ENCODE results near the gene WHAMM.
"Not testable (repeated sequence)": the region's sequence is repeated elsewhere in the genome, so short reads cannot be mapped to it uniquely, and the experiment has no call there.

Gene WHAMM

DNA sequence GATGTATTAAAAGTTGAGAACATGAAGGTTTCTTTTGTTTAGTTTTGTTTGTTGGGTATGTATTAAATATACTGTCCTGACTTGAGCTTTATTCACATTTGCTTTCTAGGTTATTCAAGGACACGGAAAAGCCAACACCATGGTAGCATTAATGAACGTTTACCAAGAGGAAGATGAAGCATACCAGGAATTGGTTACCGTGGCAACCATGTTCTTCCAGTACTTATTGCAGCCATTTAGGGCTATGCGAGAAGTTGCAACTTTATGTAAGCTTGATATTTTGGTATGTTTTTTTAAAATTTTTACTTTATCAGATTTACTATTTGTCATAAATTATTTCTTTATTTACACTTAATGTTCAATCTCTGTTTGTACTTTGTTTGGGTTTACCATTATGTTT is 3.6 kb downstream of the WHAMM start:
- Mint-ChIP-seq H3K4me1 (ENCODE audit: low read depth) (peaks cover 60% of the 10 kb centered on the region), H3K36me3 (peaks cover 20% of the 10 kb centered on the region), H3K27me3 (no peaks in the 10 kb centered on the region), H3K27ac (peak overlapping the region; percentile 80), H3K4me3 (peak overlapping the region; percentile 96), H3K9me3 (ENCODE audit: low read depth) (no peaks in the 10 kb centered on the region)

DNA sequence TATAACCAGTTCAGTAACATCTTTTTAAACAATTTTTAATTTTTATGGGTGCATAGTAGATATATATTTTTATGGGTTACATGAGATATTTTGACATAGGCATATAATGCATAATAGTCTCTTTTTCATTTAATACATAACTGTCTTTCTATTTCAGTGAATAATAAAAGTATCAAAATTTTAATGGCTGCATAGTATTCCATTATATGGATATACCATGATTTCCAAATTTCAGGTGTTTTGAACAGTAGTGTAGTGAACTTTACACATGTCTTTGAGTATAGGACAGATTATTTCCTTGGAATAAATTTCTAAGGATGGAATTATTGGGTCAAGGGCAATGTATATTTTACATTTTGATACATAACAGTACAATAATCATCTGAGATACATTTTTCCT is 10.7 kb downstream of the WHAMM start:
- Mint-ChIP-seq H3K27ac (no peak overlapping the region), H3K36me3 (peaks cover 24% of the 10 kb centered on the region), H3K27me3 (no peaks in the 10 kb centered on the region)

DNA sequence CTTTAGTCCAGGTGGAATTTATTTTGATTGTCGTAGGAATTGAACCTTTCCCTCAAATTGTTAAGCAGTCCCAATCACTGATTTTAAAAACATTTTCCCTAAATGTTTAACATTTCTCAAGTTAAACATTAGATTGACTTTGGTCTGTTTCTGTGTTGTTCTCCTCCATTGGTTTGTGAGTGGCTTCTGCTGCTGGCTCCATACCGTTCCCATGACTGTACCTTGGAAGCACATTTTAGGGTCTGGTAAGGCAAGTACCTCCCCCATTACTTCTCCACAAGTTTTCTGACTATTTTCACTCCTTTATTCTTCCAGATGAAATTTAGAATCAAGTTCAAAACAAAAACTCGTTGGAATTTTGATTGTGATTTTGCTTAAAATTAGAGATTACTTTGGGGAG is 12.0 kb downstream of the WHAMM start:
- not testable (repeated sequence) for H3K27ac Mint-ChIP-seq; H3K27me3 Mint-ChIP-seq; H3K9me3 Mint-ChIP-seq (ENCODE audit: low read depth); H3K4me3 Mint-ChIP-seq
- Mint-ChIP-seq H3K36me3 (peaks cover 20% of the 10 kb centered on the region), H3K4me1 (ENCODE audit: low read depth) (peaks cover 13% of the 10 kb centered on the region)

More for the DNA sequence above, 10.7 kb downstream of the WHAMM start:
- Mint-ChIP-seq H3K9me3 (ENCODE audit: low read depth) (no peaks in the 10 kb centered on the region), H3K4me3 (no peak overlapping the region), H3K4me1 (ENCODE audit: low read depth) (peaks cover 22% of the 10 kb centered on the region)

DNA sequence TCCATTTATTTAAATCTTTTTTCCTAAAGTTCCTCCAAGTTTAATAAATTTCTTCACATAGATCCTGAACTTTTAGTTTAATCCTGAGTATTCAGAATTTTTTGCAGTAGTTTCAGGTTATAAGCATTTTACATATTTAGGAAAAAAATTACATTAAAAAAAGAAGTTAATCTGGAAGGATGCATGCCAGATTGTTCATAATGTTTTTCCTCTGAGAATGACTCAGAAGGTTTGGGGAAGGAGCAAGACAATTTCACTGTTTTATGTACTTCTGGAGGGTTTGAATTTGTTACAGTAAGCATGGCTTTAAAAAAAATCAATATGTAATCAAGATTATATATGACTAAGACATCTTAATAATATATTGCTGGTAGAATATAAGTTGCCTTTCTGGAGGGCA is 12.4 kb downstream of the WHAMM start:
- H3K27ac Mint-ChIP-seq; H3K9me3 Mint-ChIP-seq (ENCODE audit: low read depth); H3K27me3 Mint-ChIP-seq; H3K4me3 Mint-ChIP-seq: not testable (repeated sequence)
- Mint-ChIP-seq H3K4me1 (ENCODE audit: low read depth) (peaks cover 11% of the 10 kb centered on the region), H3K36me3 (peaks cover 16% of the 10 kb centered on the region)

DNA sequence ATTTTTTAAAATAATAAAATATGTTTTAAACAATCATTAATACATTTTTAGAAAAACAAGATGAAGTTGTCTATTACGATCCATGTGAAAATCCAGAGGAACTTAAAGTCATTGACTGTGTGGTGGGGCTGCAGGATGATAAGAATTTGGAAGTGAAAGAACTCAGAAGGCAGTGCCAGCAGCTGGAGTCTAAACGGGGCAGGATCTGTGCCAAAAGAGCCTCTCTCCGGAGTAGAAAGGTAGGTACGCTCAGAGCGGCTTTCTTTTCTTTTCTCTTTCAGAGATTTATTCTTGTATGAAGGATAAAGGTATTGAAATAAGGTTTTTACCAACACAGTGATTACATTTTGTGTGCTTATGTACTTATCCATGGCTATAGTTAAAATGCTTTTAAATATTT is 13.6 kb downstream of the WHAMM start:
- H3K27ac Mint-ChIP-seq, result no peak overlapping the region
- peaks cover 16% of the 10 kb centered on the region for H3K36me3 Mint-ChIP-seq
- no peaks in the 10 kb centered on the region for H3K27me3 Mint-ChIP-seq
- H3K4me1 Mint-ChIP-seq (ENCODE audit: low read depth), result peaks cover 6% of the 10 kb centered on the region
- no peaks in the 10 kb centered on the region for H3K9me3 Mint-ChIP-seq (ENCODE audit: low read depth)
- no peak overlapping the region for H3K4me3 Mint-ChIP-seq

DNA sequence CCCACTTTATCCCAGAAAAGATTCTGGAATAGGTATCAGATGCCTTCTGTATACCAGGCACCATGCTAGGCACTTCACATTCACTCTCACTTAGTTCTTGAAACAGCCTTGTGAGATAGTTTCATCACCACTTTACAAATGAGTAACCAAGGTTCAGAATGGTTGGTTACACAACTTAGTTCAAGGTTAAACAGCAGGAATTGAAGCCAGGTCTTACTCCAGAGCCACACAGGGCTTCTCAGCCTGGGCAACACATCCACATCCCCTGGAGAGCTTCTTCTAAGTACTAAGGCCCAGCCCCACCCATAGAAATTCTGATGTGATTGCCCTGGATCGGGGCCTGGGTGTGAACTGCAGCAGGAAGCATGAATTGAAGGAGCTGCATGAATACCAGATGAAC is 18.6 kb downstream of the WHAMM start:
- Mint-ChIP-seq H3K4me3 (no peak overlapping the region), H3K27ac (no peak overlapping the region), H3K9me3 (ENCODE audit: low read depth) (no peaks in the 10 kb centered on the region), H3K27me3 (no peaks in the 10 kb centered on the region), H3K4me1 (ENCODE audit: low read depth) (peaks cover 26% of the 10 kb centered on the region), H3K36me3 (peaks cover 19% of the 10 kb centered on the region)

DNA sequence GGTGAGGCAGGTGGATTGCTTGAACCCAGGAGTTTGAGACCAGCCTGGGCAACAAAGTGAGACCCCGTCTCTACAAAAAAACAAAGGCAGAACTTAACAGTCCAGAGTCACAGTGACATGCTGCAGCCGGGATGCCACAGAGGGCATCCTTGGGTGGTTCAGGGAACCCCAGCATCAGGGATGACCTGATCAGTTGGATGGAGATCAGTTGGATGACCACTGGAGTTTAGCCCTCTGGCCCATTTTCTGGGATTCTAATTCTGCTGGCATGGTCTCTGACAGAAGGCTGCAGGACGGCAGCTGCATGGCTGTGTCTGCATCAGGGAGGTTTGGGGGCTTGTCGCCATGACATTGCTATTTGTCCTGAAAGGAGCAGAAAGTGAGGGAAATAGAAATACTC is 19.8 kb downstream of the WHAMM start:
- Mint-ChIP-seq H3K27ac (no peak overlapping the region), H3K9me3 (ENCODE audit: low read depth) (no peaks in the 10 kb centered on the region), H3K4me3 (no peak overlapping the region), H3K4me1 (ENCODE audit: low read depth) (peaks cover 29% of the 10 kb centered on the region), H3K36me3 (peaks cover 22% of the 10 kb centered on the region), H3K27me3 (no peaks in the 10 kb centered on the region)

DNA sequence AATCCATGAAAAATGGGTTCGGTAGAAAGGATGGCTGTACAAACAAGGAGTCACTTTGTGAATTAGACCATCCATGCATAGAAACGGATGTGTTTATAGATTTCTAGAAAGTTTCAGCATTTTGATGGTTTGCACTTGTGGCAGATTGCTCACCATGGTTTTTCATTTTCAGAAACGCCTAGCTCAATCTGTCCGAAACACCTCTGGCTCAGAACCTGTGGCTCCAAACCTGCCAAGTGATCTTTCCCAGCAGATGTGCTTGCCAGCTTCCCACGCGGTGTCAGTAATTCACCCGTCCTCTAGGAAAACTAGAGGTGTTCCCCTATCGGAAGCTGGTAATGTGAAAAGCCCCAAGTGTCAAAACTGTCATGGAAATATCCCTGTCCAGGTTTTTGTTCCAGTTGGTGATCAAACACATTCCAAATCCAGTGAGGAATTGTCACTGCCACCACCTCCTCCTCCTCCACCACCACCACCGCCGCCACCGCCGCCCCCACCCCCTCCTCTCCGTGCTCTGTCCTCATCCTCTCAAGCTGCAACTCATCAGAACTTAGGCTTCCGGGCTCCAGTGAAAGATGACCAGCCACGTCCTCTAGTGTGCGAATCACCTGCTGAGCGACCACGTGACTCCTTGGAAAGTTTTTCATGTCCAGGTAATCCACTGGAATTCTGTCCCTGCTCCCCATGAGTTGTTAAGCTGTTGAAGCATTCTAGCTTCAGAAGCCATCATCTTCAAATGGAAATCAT is 21.2 kb downstream of the WHAMM start:
- no peaks in the 10 kb centered on the region for H3K9me3 Mint-ChIP-seq (ENCODE audit: low read depth)
- H3K27me3 Mint-ChIP-seq, result no peaks in the 10 kb centered on the region
- H3K4me1 Mint-ChIP-seq (ENCODE audit: low read depth), result peaks cover 29% of the 10 kb centered on the region
- H3K36me3 Mint-ChIP-seq, result peaks cover 25% of the 10 kb centered on the region
- H3K27ac Mint-ChIP-seq, result no peak overlapping the region
- no peak overlapping the region for H3K4me3 Mint-ChIP-seq

DNA sequence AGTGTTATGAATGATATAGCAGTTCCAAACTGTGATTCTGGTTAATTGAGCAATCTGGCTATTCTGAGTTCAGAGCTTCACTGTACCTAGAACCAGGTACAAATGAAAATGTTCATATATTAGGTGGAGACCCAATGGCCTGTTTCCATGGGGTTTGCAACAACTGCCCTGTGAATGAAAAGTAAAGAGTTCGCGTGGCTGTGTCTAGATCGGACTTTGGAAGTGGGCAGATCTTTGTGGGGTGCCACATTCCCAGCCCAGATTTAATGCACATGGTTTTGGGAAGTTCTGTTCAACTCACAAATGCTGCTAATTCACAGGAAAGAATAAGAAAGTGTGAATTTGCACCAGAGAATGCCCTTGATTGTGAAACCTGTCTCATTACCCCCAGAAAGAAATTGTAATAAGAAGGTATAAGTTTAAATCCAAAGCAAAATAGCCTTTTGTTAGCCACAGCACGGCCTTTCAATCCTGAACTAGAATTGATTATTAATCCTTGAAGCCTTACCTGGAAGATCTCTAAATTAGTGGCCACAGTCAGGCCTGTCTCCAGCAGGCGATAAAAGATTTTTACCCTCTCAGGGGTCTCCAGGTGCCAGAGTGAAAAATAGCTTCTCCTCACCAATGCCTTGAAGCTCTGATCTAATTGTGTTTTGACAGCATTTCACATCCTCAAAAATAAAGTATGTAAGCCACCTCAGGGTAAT is 22.6 kb downstream of the WHAMM start:
- peaks cover 29% of the 10 kb centered on the region for H3K36me3 Mint-ChIP-seq
- H3K4me3 Mint-ChIP-seq, result peak overlapping the region; percentile 71
- no peaks in the 10 kb centered on the region for H3K9me3 Mint-ChIP-seq (ENCODE audit: low read depth)
- H3K27ac Mint-ChIP-seq, result peak overlapping the region; percentile 90
- H3K4me1 Mint-ChIP-seq (ENCODE audit: low read depth), result peaks cover 29% of the 10 kb centered on the region
- no peaks in the 10 kb centered on the region for H3K27me3 Mint-ChIP-seq

DNA sequence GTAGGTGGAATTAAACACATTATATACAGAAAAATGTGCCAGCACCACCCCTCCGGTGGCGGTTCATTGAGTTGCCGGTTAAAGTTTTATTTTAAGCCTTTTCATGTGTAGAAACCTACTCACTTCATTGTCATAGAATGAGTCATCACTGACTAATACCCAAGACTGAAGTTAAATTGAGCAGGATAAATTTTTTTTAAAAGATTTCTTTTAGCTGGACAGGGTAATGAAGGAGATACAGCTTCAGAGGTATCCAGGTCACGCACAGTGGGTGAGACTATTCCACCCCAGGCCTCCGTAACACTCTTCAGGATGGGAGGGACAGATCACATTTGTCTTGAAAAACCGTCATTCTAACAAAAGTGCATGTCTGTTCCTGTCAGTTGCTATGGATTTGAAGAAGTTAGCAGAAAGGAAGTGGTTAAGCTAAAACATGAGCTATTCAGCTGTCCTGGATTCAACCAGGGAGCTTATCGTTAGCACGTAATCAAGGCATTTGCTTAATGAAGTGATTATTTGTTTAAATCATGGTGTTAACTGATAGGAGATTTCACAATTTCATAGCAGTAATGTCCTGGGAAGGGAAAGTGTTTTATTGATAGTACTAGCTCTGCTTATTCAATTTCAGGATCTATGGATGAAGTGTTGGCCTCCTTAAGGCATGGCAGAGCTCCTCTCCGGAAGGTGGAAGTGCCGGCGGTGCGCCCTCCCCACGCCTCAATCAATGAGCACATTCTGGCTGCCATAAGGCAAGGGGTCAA is 23.4 kb downstream of the WHAMM start:
- H3K4me3 Mint-ChIP-seq, result peak overlapping the region; percentile 71
- no peaks in the 10 kb centered on the region for H3K9me3 Mint-ChIP-seq (ENCODE audit: low read depth)
- H3K4me1 Mint-ChIP-seq (ENCODE audit: low read depth), result peaks cover 29% of the 10 kb centered on the region
- H3K27me3 Mint-ChIP-seq, result no peaks in the 10 kb centered on the region
- H3K27ac Mint-ChIP-seq, result peak overlapping the region; percentile 90
- peaks cover 30% of the 10 kb centered on the region for H3K36me3 Mint-ChIP-seq

DNA sequence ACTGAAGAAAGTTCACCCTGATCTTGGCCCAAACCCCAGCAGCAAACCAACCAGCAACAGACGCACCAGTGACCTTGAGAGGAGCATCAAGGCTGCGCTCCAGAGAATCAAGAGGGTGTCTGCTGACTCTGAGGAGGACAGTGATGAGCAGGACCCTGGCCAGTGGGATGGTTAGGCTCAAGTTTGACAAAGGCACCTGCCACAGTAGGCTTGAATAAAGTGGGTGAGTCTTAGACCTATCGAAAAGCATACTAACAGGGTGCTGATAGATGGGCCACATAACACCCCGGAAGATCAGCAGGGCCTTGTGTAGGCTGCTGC is 23.9 kb downstream of the WHAMM start:
- peaks cover 30% of the 10 kb centered on the region for H3K36me3 Mint-ChIP-seq
- H3K4me3 Mint-ChIP-seq, result no peak overlapping the region
- H3K4me1 Mint-ChIP-seq (ENCODE audit: low read depth), result peaks cover 29% of the 10 kb centered on the region
- H3K9me3 Mint-ChIP-seq (ENCODE audit: low read depth), result no peaks in the 10 kb centered on the region
- no peaks in the 10 kb centered on the region for H3K27me3 Mint-ChIP-seq
- peak overlapping the region; percentile 90 for H3K27ac Mint-ChIP-seq

DNA sequence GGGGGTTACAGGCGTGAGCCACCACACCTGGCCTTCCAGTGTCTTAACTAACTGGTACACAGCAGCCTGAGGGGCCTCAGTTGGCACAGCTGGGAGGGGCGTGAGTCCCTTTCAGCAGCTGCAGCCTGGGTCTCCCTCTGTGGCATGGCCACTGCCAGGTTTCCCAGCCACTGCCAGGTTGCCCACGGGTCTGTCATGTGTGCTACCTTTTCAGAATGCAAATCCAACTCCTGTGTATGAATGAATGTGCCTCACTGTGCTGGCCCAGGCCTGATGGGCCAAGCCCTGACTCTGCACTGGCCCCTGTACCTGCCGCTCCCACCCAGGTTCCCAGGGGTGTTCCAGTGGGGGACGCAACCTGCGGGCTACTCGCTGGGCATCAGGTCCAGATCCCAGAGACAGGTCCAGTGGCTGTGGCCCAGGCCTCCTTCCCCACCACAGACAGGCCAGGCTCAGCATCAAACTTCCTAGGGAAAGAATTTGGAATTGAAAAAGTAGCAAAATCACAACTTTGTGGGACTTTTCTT is 26.0 kb downstream of the WHAMM start:
- Mint-ChIP-seq H3K4me1 (ENCODE audit: low read depth) (peaks cover 25% of the 10 kb centered on the region), H3K36me3 (peaks cover 30% of the 10 kb centered on the region), H3K27me3 (no peaks in the 10 kb centered on the region), H3K4me3 (no peak overlapping the region), H3K27ac (no peak overlapping the region), H3K9me3 (ENCODE audit: low read depth) (no peaks in the 10 kb centered on the region)

DNA sequence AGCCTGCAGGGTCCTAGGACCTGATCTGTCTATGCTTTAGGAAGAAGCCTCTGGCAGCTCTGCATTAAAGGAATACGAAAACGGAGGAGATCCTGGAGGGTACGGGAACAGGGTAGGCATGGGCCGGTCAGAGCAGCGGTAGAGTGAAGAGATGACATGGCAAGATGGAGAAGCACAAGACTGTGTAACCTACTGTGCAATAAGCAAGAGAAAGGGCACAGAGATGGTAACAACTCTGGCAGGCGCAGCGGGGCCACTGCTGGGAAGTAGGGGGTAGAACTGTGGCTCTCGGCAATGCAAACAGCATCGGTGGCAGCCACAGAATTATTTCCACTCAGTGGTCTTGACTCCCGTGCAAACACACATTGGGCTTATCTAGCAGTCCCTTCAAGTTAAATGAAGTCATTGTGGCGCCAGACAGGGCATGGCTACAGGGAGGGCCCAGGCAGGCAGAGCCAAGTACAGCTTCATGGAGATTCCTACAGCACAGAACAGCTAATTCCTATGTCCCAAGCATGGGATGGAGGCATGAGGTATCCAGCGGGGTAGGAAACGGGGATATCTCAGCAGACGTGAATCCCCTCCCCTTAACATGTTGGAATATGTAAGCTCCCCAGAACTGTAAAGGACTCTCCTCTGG is 28.8 kb downstream of the WHAMM start:
- no peak overlapping the region for H3K27ac Mint-ChIP-seq
- H3K36me3 Mint-ChIP-seq, result peaks cover 21% of the 10 kb centered on the region
- no peaks in the 10 kb centered on the region for H3K9me3 Mint-ChIP-seq (ENCODE audit: low read depth)
- H3K4me1 Mint-ChIP-seq (ENCODE audit: low read depth), result peaks cover 1% of the 10 kb centered on the region
- no peak overlapping the region for H3K4me3 Mint-ChIP-seq
- no peaks in the 10 kb centered on the region for H3K27me3 Mint-ChIP-seq

DNA sequence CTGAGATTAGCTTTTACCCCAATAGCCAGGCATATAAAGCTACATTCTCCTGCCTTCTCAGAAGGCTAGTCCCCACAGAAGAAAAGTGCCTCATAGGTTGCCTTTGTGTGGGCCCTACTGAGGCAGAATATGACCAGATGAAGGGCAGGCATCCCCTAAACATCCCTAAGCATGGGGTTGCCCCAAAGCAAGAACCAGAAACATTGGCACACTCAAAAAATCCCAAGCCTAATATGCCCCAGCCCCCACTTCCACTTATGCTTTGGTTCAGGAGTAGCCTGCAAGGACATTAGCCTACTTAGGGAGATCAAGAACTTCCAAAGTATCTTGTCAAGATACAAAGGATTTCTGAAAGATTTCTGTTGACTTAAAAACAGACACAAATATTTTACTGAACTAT is 29.7 kb downstream of the WHAMM start:
- no peaks in the 10 kb centered on the region for H3K27me3 Mint-ChIP-seq
- H3K4me3 Mint-ChIP-seq, result no peak overlapping the region
- peaks cover 19% of the 10 kb centered on the region for H3K36me3 Mint-ChIP-seq
- no peaks in the 10 kb centered on the region for H3K9me3 Mint-ChIP-seq (ENCODE audit: low read depth)
- no peak overlapping the region for H3K27ac Mint-ChIP-seq
- H3K4me1 Mint-ChIP-seq (ENCODE audit: low read depth), result no peaks in the 10 kb centered on the region

DNA sequence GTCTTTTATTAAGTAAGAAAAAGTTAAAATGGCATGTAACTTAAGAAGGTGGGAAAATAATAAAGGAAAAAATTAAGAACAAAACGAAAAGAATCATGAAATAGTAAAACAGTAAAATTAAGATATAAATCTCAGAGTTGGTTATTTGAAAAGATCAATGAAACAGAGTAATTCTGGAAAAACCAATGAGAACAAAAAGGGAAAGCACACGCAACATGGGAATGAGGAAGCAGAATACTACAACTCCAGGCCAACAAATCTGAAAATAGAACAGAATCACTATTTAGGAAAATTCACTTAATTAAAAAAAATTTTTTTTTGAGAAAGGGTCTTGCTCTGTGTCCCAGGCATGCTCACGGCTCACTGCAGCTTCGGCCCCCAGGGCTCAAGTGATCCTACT is 30.7 kb downstream of the WHAMM start:
- Mint-ChIP-seq H3K4me3 (no peak overlapping the region), H3K36me3 (peaks cover 16% of the 10 kb centered on the region), H3K27ac (no peak overlapping the region), H3K27me3 (no peaks in the 10 kb centered on the region), H3K9me3 (ENCODE audit: low read depth) (no peaks in the 10 kb centered on the region), H3K4me1 (ENCODE audit: low read depth) (peaks cover 6% of the 10 kb centered on the region)
